ENCODE results near the gene PER2. TPM values are rescaled to one million over a fixed set of nuclear protein-coding genes. Genes with fewer than 3 reads are reported as not detected.

The PER2 gene
- total and polyA plus RNA-seq, 9 of the 15 experiments (the other 6 are each of a cell fraction or from before 2014, with no cell fraction given), result 1.1 to 10.3 (median 2.9) TPM

GRCh38 chr2:238241970-238242369, 46.4 kb downstream of the PER2 start:
- 64% methylated on average over 2 of the region's 2 CpGs for WGBS (ENCODE audit: insufficient coverage, low coverage, missing lambda C conversion rate)
- H3K36me3 ChIP-seq (ENCODE audit: control insufficient read depth, insufficient read depth, low read length), result peaks cover 17% of the 10 kb centered on the region; the same call in 2 of the 3 replicates
- no peak overlapping the region for H3K4me3 ChIP-seq
- ATAC-seq (no peak), DNase-seq (ENCODE audit: extremely low read depth in 1 of 4, low spot score in 3 of 4) (no peak), FAIRE-seq (no peak)
- no peaks in the 10 kb centered on the region for H3K27me3 ChIP-seq (ENCODE audit: control insufficient read depth in 2 of 2, insufficient read depth in 2 of 2, low read length in 2 of 2)
- H3K9me3 ChIP-seq (replicated peaks; ENCODE audit: control insufficient read depth, insufficient read depth, low read depth, low read length), result no peaks in the 10 kb centered on the region
- no peak overlapping the region for H3K27ac ChIP-seq (ENCODE audit: extremely low read depth, low read depth, low read length)
- H3K4me1 ChIP-seq (replicated peaks in 1 of 2; ENCODE audit: control insufficient read depth in 2 of 2, insufficient read depth in 2 of 2, low read length in 2 of 2), result peaks cover 20 to 40% of the 10 kb centered on the region in 2 experiments
- H2AFZ ChIP-seq (ENCODE audit: low read depth, low read length), result no peak overlapping the region
- no peaks in the 10 kb centered on the region for H3K9me1 ChIP-seq (ENCODE audit: control insufficient read depth, insufficient read depth, low read length)
- BruUV-seq (replicated peaks), result no TSS peak
- intact Hi-C loops (cut with micrococcal nuclease) (no loop called here), in situ Hi-C loops (cut with MboI) (no loop called here)
- ChIA-PET CTCF (ENCODE audit: low intra/inter-chr PET ratio) (interaction anchor here (1.1 kb wide), 1 partner anchor 82 kb away, joined by 3 read pairs; no protein-coding TSS in a partner anchor), POLR2A (no interaction called here)
- no peak for TF ChIP-seq ARID2 (IDR thresholded peaks at IDR 0.05)
- no peak for TF ChIP-seq E4F1 (CRISPR knock-in tag; IDR thresholded peaks at IDR 0.05; ENCODE audit: borderline replicate concordance)
- TF ChIP-seq MYBL2 (IDR thresholded peaks at IDR 0.05; ENCODE audit: low read depth), result no peak
- TF ChIP-seq MYBL2 (CRISPR knock-in tag; IDR thresholded peaks at IDR 0.05; ENCODE audit: borderline replicate concordance), result no peak
- no peak for TF ChIP-seq ZNF24 (IDR thresholded peaks at IDR 0.05)
- no peak for TF ChIP-seq ZNF354B (CRISPR knock-in tag; IDR thresholded peaks at IDR 0.05)
- TF ChIP-seq POLR2G (IDR thresholded peaks at IDR 0.05; ENCODE audit: low read depth, low read length), result no peak
- TF ChIP-seq DACH1 (IDR thresholded peaks at IDR 0.05; ENCODE audit: partially characterized antibody), result no peak
- TF ChIP-seq SNRNP70 (optimal IDR thresholded peaks at IDR 0.05; ENCODE audit: low read depth, low read length), result no peak
- no peak for TF ChIP-seq THRB (CRISPR knock-in tag; conservative IDR thresholded peaks at IDR 0.05)
- no peak for TF ChIP-seq HCFC1 (IDR thresholded peaks at IDR 0.05; ENCODE audit: low read depth, low read length)
- H4K20me1 ChIP-seq (replicated peaks; ENCODE audit: control insufficient read depth, insufficient read depth, low read length), result no peaks in the 10 kb centered on the region
- no peak overlapping the region for H3K4me2 ChIP-seq (ENCODE audit: insufficient read depth, low read length)
- peaks cover 23% of the 10 kb centered on the region for H3K79me2 ChIP-seq (ENCODE audit: control insufficient read depth, insufficient read depth, low read length)
- no peak overlapping the region for H3K9ac ChIP-seq (ENCODE audit: insufficient read depth in 1 of 2, low read depth in 2 of 2, low read length in 2 of 2)

Data from K562 (cell line).